Gastroesophageal sphincter (tissue), 4 donors: Measurements from ENCODE around the gene LMTK3. TPM values are rescaled to one million over a fixed set of nuclear protein-coding genes. Genes with fewer than 3 reads are reported as not detected.
A peak's percentile ranks its signal among the peaks of the same experiment; 100 is the strongest.

Experiments
- ATAC-seq: fragments of 150-250 bp; one replicate; pipeline ENCODE4 v1.9.1; 2016; ENCODE audit warnings: mild to moderate bottlenecking, moderate library complexity
- H3K27ac ChIP-seq, 4 donors: fragments of 200-600 bp; sonication (generic) in 3 of 4; 1 replicate in 3 of 4; 2 replicates in 1 of 4; pipeline ENCODE4 v1.5.1; 2016 to 2019
- H3K27me3 ChIP-seq: fragments of 200-600 bp; sonication (generic); one replicate; pipeline ENCODE4 v1.5.1; 2019
- H3K36me3 ChIP-seq, 2 donors: fragments of 200-600 bp; sonication (generic); one replicate each; pipeline ENCODE4 v1.5.1; 2019; ENCODE audit warnings: control low read depth in 1 of 2
- H3K4me1 ChIP-seq, 3 donors: fragments of 200-600 bp; sonication (generic); 1 replicate in 2 of 3; 2 replicates in 1 of 3; pipeline ENCODE4 v1.5.1; 2016 to 2019; ENCODE audit warnings: control low read depth in 2 of 3
- H3K4me3 ChIP-seq, 2 donors: fragments of 200-600 bp; sonication (generic); one replicate each; pipeline ENCODE4 v1.5.1; 2019; ENCODE audit warnings: mild to moderate bottlenecking in 1 of 2, moderate library complexity in 1 of 2
- H3K9me3 ChIP-seq, 3 donors: fragments of 200-600 bp; sonication (generic); one replicate each; pipeline ENCODE4 v1.5.1; 2017 to 2019; ENCODE audit warnings: control low read depth in 2 of 3
- EP300 ChIP-seq: sonication (generic); formaldehyde crosslinking; IDR thresholded peaks from one replicate; pipeline ENCODE4 v1.6.1; 2017; ENCODE audit warnings: antibody characterized with exemption, mild to moderate bottlenecking
- POLR2A ChIP-seq, 2 donors: fragments of 450-650 bp; IDR thresholded peaks; one replicate each; pipeline ENCODE4 v1.6.1; 2017; ENCODE audit warnings: antibody characterized with exemption in 2 of 2, mild to moderate bottlenecking in 2 of 2, moderate library complexity in 1 of 2
- POLR2AphosphoS5 ChIP-seq: sonication (generic); formaldehyde crosslinking; IDR thresholded peaks from one replicate; pipeline ENCODE4 v1.6.1; 2017; ENCODE audit warnings: antibody characterized with exemption
- WGBS, 2 donors: methylation state at CpG; one replicate each; pipeline ENCODE4 v1.1.5; 2018; ENCODE audit warnings: low coverage in 1 of 2; 5-methylcytosine and 5-hydroxymethylcytosine counted together
- total RNA-seq, 4 donors: library from RNA; depleted of rRNA; stranded (reverse); fragments of >200 nt; gene quantifications; one replicate each; pipeline ENCODE4 v1.1.0, GENCODE V29; 2016
- TF ChIP-seq, protein P1 (sequence below), 4 experiments: fragments of 200-600 bp in 2 of 4; fragments of 450-650 bp in 2 of 4; sonication (generic) in 1 of 4; IDR thresholded peaks; one replicate each; pipeline ENCODE4 v1.5.1; 2017 to 2019; ENCODE audit warnings: antibody characterized with exemption in 4 of 4, mild to moderate bottlenecking in 2 of 4, moderate library complexity in 2 of 4

The LMTK3 gene
- total RNA-seq, 4 donors from 2014 or later = 0.13 to 1.2 (median 0.30) TPM

DNA sequence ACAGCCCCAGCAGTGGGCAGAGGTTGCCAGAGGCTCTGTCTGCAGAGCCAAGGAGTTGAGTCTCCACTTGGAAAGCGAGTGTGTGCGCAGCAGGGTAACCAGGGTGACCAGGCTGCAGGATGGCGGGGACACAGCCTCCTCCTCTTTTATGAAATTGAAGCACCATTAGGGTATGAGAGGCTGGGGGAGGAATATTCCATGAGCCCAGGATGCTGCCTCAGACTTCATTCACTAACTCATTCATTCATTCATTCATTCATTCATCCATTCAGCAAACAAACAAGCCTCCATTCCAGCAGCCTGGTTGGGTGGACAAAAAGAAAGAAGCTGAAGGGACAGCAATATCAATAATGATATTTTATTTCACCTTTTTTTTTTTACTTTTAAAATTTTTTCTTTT is 6.6 kb upstream of the LMTK3 start:
- H3K27ac ChIP-seq = no peak overlapping the region
- H3K4me1 ChIP-seq = peaks cover 0 to 9% (median 6%) of the 10 kb centered on the region in 3 donors
- no peak for ATAC-seq
- no peaks in the 10 kb centered on the region for H3K36me3 ChIP-seq
- TF ChIP-seq, protein P1, sequence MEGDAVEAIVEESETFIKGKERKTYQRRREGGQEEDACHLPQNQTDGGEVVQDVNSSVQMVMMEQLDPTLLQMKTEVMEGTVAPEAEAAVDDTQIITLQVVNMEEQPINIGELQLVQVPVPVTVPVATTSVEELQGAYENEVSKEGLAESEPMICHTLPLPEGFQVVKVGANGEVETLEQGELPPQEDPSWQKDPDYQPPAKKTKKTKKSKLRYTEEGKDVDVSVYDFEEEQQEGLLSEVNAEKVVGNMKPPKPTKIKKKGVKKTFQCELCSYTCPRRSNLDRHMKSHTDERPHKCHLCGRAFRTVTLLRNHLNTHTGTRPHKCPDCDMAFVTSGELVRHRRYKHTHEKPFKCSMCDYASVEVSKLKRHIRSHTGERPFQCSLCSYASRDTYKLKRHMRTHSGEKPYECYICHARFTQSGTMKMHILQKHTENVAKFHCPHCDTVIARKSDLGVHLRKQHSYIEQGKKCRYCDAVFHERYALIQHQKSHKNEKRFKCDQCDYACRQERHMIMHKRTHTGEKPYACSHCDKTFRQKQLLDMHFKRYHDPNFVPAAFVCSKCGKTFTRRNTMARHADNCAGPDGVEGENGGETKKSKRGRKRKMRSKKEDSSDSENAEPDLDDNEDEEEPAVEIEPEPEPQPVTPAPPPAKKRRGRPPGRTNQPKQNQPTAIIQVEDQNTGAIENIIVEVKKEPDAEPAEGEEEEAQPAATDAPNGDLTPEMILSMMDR (IDR thresholded peaks at IDR 0.05) = no peak
- no peak for TF ChIP-seq POLR2AphosphoS5
- no peak for TF ChIP-seq POLR2A (IDR thresholded peaks at IDR 0.05)
- TF ChIP-seq EP300 = no peak
- H3K27me3 ChIP-seq = peaks cover 11% of the 10 kb centered on the region
- H3K9me3 ChIP-seq = no peaks in the 10 kb centered on the region
- WGBS, 2 donors = 70 to 78% methylated on average over 2 to 3 of the region's 3 CpGs
- H3K4me3 ChIP-seq = no peak overlapping the region

DNA sequence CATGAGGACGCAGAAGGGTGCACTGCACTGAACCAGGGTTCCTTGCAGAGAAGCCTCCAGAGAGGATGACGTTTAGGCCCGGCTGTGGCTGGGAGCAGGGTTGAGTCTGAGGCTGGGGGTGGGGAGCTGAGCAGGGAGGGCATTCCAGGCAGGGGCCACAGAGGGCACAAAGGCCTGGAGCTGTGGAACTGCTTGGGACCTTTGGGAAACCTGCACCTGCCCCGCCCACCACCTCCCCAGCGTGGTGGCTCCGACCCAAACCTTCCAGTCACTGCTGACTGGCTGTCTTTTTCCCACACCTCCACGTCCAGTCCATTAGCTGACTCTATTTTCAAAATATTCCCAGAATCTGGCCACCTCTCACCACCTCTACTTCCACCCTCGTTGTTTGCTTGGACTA is 4.9 kb upstream of the LMTK3 start:
- H3K4me1 ChIP-seq = peaks cover 0 to 18% (median 6%) of the 10 kb centered on the region in 3 donors
- TF ChIP-seq, protein P1 (IDR thresholded peaks at IDR 0.05) = no peak
- TF ChIP-seq POLR2AphosphoS5 (no peak), POLR2A (IDR thresholded peaks at IDR 0.05) (no peak), EP300 (no peak)
- WGBS, 2 donors = 60 to 80% methylated on average over 1 to 4 of the region's 8 CpGs
- no peaks in the 10 kb centered on the region for H3K36me3 ChIP-seq
- H3K4me3 ChIP-seq = no peak overlapping the region
- no peak for ATAC-seq
- H3K27ac ChIP-seq = no peak overlapping the region
- no peaks in the 10 kb centered on the region for H3K9me3 ChIP-seq
- peaks cover 28% of the 10 kb centered on the region for H3K27me3 ChIP-seq

DNA sequence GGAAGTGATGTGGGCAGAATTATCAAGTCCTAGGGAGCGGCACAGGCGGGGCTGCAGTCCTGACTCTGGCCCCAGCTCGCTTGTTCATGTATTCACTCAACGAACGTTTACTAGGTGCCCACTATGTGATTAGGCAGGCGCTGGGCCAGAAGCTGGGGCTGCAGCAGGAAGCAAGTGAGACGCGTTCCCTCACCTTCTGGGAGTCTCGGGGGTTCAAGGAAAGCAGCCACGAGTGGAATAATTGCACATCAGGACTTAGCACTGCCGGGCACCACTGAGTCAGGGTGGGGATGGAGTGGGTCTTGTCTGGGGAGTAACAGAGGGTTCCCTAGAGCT is 2.5 kb upstream of the LMTK3 start:
- Histone ChIP-seq H3K27ac (no peak overlapping the region), H3K27me3 (peaks cover 48% of the 10 kb centered on the region), H3K9me3 (no peaks in the 10 kb centered on the region), H3K36me3 (no peaks in the 10 kb centered on the region), H3K4me3 (peak overlapping the region in 1 of 2 donors; percentile 62), H3K4me1 (peaks cover 0 to 31% (median 10%) of the 10 kb centered on the region in 3 donors)
- ATAC-seq = no peak
- TF ChIP-seq EP300 (no peak), POLR2A (IDR thresholded peaks at IDR 0.05) (no peak), POLR2AphosphoS5 (no peak)
- TF ChIP-seq, protein P1 (IDR thresholded peaks at IDR 0.05) = no peak
- 50% methylated on average over 2 of the region's 11 CpGs; no CpG with 5 or more reads in 1 of the 2 donors for WGBS, 2 donors

DNA sequence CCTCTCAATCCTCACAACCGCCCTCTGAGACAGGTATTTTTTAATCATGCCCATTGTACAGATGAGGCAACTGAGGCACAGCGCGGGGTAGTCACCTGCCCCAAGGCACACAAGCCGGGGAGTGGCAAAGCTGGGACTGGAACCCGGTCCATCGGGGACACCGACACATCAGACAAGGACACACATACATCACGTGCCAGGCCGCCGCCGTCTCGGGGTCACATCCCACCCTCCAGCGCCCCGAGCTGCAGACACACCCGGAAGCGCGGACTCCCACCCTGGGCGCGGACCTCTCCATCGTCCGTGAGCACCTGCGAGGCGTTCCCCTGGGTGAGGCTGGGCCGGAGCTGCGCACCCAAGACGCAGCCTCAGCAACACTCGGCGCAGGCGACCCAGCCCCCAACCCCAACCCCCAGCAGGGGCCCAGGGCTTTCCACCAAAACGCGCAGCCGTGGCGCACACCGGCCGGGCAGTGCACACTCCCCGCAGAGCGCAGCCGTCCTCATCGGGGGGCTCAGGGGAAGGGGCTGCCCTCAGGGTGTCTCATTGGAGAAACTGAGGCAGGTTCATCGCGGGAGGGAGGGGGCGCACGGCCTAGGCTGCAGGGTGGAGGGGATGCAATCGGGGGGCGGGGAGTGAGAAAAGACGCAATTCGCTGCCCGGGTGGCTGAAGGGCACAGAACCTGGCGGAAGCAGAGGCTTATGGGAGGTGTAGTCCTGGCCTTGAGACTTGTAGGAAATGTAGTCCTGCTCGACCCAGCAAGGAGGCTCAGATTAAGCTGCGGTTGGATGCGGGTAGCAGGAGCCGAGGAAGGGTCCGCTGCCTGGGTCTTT is 1.9 kb upstream of the LMTK3 start:
- TF ChIP-seq POLR2A (IDR thresholded peaks at IDR 0.05) (no peak), EP300 (no peak), POLR2AphosphoS5 (no peak)
- TF ChIP-seq, protein P1 (IDR thresholded peaks at IDR 0.05) = no peak
- Histone ChIP-seq H3K4me3 (peak overlapping the region; percentile 29 to 62), H3K27me3 (peaks cover 48% of the 10 kb centered on the region), H3K36me3 (no peaks in the 10 kb centered on the region), H3K27ac (peak overlapping the region in 1 of 4 donors; percentile 48), H3K4me1 (peaks cover 0 to 31% (median 10%) of the 10 kb centered on the region in 3 donors), H3K9me3 (no peaks in the 10 kb centered on the region)
- ATAC-seq = peak; percentile 68
- 0 to 7% methylated on average over 2 to 7 of the region's 54 CpGs for WGBS, 2 donors
